Measurements from ENCODE around the gene PCDHA13. TPM values are rescaled to one million over a fixed set of nuclear protein-coding genes. Genes with fewer than 3 reads are reported as not detected.
"Not testable (repeated sequence)": the region's sequence is repeated elsewhere in the genome, so short reads cannot be mapped to it uniquely, and the experiment has no call there.

The PCDHA13 gene
- total and polyA plus RNA-seq, 9 donors, result 0.03 to 0.14 (median 0.04) TPM; not detected in 5

DNA sequence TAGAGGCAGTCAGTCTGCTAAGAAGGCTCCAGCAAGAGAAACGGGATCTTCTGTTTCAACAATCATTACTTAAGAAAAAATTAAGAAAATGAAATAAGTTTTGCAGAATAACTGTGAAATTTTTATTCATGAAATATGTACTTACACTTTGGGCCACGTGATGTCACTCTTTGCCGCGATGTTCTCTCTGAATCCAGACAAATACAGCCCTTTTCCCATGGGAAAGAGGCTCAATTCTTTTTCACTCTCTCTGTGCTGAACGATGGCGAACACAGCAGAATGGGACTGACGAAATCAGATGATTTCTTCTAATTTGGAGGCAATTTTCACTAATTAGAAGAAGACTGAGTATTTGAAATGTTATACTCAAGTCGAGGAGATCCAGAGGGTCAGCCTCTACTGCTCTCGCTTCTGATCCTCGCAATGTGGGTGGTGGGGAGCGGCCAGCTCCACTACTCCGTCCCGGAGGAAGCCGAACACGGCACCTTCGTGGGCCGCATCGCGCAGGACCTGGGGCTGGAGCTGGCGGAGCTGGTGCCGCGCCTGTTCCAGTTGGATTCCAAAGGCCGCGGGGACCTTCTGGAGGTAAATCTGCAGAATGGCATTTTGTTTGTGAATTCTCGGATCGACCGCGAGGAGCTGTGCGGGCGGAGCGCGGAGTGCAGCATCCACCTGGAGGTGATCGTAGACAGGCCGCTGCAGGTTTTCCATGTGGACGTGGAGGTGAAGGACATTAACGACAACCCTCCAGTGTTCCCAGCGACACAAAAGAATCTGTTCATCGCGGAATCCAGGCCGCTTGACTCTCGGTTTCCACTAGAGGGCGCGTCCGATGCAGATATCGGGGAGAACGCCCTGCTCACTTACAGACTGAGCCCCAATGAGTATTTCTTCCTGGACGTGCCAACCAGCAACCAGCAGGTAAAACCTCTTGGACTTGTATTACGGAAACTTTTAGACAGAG, 33.5 kb upstream of the PCDHA13 start, which contains the start of gene PCDHA9:
TSS of gene PCDHA9 (plus strand) at position 244 of the 964 bp plus-strand sequence. CDS start at position 358, 114 bp downstream.
- H3K27ac ChIP-seq (ENCODE audit: low read length); H3K36me3 ChIP-seq (ENCODE audit: control insufficient read depth, insufficient read depth, low read length); H3K4me3 ChIP-seq (ENCODE audit: low read length); DNase-seq; H3K9me3 ChIP-seq (replicated peaks; ENCODE audit: control insufficient read depth, low read depth, low read length); H3K4me1 ChIP-seq (ENCODE audit: control insufficient read depth, insufficient read depth, low read length); H3K27me3 ChIP-seq (ENCODE audit: control insufficient read depth, insufficient read depth, low read length): not testable (repeated sequence)
- WGBS (ENCODE audit: insufficient coverage), result 40% methylated on average over 2 of the region's 48 CpGs

DNA sequence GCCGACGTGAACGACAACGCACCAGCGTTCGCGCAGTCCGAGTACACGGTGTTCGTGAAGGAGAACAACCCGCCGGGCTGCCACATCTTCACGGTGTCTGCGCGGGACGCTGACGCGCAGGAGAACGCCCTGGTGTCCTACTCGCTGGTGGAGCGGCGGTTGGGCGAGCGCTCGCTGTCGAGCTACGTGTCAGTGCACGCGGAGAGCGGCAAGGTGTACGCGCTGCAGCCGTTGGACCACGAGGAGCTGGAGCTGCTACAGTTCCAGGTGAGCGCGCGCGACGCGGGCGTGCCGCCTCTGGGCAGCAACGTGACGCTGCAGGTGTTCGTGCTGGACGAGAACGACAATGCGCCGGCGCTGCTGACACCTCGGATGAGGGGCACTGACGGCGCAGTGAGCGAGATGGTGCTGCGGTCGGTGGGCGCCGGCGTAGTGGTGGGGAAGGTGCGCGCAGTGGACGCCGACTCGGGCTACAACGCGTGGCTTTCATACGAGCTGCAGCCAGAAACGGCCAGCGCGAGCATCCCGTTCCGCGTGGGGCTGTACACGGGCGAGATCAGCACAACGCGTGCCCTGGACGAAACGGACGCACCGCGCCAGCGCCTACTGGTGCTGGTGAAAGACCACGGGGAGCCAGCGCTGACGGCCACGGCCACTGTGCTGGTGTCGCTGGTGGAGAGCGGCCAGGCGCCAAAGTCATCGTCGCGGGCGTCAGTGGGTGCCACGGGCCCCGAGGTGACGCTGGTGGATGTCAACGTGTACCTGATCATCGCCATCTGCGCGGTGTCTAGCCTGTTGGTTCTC, 31.9 kb upstream of the PCDHA13 start:
- not testable (repeated sequence) for H3K9me3 ChIP-seq (replicated peaks; ENCODE audit: control insufficient read depth, low read depth, low read length); H3K4me1 ChIP-seq (ENCODE audit: control insufficient read depth, insufficient read depth, low read length); H3K27ac ChIP-seq (ENCODE audit: low read length); DNase-seq; H3K27me3 ChIP-seq (ENCODE audit: control insufficient read depth, insufficient read depth, low read length); H3K36me3 ChIP-seq (ENCODE audit: control insufficient read depth, insufficient read depth, low read length); H3K4me3 ChIP-seq (ENCODE audit: low read length)
- 37% methylated on average over 84 of the region's 101 CpGs for WGBS (ENCODE audit: insufficient coverage)

DNA sequence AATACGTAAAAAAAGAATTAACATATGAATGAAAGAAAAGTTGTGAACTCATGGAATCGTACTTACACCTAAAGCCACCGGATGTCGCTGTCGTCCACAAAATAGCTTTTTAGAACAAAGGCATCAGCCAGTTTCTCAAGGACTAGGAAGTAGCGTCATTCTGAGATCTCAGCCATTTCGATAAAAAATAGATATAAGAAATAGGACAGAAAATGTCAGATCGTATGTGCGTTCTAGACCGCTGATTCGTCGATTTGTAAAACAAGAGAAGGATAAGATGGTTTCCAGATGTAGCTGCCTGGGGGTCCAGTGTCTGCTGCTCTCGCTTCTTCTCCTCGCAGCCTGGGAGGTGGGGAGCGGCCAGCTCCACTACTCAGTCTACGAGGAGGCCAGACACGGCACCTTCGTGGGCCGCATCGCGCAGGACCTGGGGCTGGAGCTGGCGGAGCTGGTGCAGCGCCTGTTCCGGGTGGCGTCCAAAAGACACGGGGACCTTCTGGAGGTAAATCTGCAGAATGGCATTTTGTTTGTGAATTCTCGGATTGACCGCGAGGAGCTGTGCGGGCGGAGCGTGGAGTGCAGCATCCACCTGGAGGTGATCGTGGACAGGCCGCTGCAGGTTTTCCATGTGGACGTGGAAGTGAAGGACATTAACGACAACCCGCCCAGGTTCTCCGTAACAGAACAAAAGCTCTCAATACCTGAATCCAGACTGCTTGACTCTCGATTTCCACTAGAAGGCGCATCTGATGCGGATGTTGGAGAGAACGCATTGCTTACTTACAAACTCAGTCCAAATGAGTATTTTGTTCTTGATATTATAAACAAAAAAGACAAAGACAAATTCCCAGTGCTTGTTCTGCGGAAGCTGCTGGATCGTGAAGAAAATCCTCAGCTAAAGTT, 25.9 kb upstream of the PCDHA13 start, which contains the start of gene PCDHA10:
TSS of gene PCDHA10 (plus strand) at position 126 of the 903 bp plus-strand sequence. CDS start at position 278, 152 bp downstream.
- WGBS (ENCODE audit: insufficient coverage), result 20% methylated on average over 1 of the region's 44 CpGs
- Histone ChIP-seq H3K9me3 (replicated peaks; ENCODE audit: control insufficient read depth, low read depth, low read length) (peaks cover 11% of the 10 kb centered on the region), H3K4me3 (ENCODE audit: low read length) (no peak within 1 kb of the TSS)

DNA sequence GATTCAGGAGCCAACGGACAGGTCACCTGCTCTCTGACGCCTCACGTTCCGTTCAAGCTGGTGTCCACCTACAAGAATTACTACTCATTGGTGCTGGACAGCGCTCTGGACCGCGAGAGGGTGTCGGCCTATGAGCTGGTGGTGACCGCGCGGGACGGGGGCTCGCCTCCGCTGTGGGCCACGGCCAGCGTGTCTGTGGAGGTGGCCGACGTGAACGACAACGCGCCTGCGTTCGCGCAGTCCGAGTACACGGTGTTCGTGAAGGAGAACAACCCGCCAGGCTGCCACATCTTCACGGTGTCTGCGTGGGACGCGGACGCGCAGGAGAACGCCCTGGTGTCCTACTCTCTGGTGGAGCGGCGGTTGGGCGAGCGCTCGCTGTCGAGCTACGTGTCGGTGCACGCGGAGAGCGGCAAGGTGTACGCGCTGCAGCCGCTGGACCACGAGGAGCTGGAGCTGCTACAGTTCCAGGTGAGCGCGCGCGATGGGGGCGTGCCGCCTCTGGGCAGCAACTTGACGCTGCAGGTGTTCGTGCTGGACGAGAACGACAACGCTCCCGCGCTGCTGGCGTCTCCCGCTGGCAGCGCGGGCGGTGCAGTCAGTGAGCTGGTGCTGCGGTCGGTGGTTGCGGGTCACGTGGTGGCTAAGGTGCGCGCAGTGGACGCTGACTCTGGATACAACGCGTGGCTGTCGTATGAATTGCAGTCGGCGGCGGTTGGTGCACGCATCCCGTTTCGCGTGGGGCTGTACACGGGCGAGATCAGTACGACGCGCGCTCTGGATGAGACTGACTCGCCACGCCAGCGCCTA, 24.5 kb upstream of the PCDHA13 start:
- Histone ChIP-seq H3K27ac (ENCODE audit: low read length) (no peak overlapping the region), H3K36me3 (ENCODE audit: control insufficient read depth, insufficient read depth, low read length) (no peaks in the 10 kb centered on the region), H3K4me3 (ENCODE audit: low read length) (no peak overlapping the region), H3K4me1 (ENCODE audit: control insufficient read depth, insufficient read depth, low read length) (no peaks in the 10 kb centered on the region), H3K9me3 (replicated peaks; ENCODE audit: control insufficient read depth, low read depth, low read length) (peaks cover 21% of the 10 kb centered on the region), H3K27me3 (ENCODE audit: control insufficient read depth, insufficient read depth, low read length) (peaks cover 2% of the 10 kb centered on the region)
- WGBS (ENCODE audit: insufficient coverage), result 56% methylated on average over 73 of the region's 94 CpGs
- DNase-seq, result no peak

More for the DNA sequence above, 25.9 kb upstream of the PCDHA13 start, which contains the start of gene PCDHA10:
- DNase-seq, result no peak
- Histone ChIP-seq H3K4me1 (ENCODE audit: control insufficient read depth, insufficient read depth, low read length) (no peaks in the 10 kb centered on the region), H3K36me3 (ENCODE audit: control insufficient read depth, insufficient read depth, low read length) (no peaks in the 10 kb centered on the region), H3K27me3 (ENCODE audit: control insufficient read depth, insufficient read depth, low read length) (no peaks in the 10 kb centered on the region), H3K27ac (ENCODE audit: low read length) (no peak within 1 kb of the TSS)

DNA sequence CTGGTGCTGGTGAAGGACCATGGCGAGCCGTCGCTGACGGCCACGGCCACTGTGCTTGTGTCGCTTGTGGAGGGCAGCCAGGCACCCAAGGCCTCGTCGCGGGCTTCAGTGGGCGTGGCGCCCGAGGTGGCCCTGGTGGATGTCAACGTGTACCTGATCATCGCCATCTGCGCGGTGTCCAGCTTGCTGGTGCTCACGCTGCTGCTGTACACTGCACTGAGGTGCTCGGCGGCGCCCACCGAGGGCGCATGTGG, 24.0 kb upstream of the PCDHA13 start:
- no peak overlapping the region for H3K4me3 ChIP-seq (ENCODE audit: low read length)
- H3K36me3 ChIP-seq (ENCODE audit: control insufficient read depth, insufficient read depth, low read length), result no peaks in the 10 kb centered on the region
- no peak overlapping the region for H3K27ac ChIP-seq (ENCODE audit: low read length)
- 64% methylated on average over 22 of the region's 22 CpGs for WGBS (ENCODE audit: insufficient coverage)
- peaks cover 25% of the 10 kb centered on the region for H3K9me3 ChIP-seq (replicated peaks; ENCODE audit: control insufficient read depth, low read depth, low read length)
- H3K27me3 ChIP-seq (ENCODE audit: control insufficient read depth, insufficient read depth, low read length), result peaks cover 2% of the 10 kb centered on the region
- H3K4me1 ChIP-seq (ENCODE audit: control insufficient read depth, insufficient read depth, low read length), result no peaks in the 10 kb centered on the region
- DNase-seq, result no peak

DNA sequence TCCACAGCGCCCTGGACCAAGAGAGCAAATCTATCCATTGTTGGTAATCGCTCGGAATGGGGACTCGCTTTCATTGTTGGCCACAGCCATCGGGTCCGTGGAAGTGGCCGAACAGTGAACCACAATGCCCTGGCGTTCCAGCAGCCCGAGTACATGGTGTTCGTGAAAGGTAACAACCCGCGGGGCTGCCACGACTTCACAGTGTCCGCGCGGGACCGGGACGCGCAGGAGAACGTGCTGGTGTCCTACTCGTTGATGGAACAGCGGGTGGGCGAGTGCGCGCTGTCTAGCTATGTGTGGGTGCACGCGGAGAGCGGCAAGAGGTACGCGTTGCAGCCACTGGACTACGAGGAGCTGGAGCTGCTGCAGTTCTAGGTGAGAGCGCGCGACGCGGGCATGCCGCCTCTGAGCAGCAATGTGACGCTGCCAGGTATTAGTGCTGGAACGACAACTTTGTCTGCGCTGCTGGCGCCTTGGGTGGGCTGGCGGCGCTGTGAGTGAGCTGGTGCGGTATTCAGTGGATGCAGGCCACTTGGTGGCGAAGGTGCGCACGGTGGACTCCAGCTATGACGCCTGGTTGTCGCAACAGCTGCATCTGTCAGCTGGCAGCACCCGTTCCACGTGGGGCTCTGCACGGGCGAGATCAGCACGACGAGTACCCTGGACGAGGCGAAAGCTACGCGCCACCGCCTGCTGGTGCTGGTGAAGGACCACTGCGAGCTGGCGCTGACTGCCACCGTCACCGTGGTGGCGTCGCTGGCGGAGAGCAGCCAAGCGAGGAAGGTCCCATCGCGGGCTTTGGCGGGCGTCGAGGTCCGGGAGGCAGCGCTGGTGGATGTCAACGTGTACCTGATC, 19.3 kb upstream of the PCDHA13 start:
- 43% methylated on average over 76 of the region's 76 CpGs for WGBS (ENCODE audit: insufficient coverage)
- Histone ChIP-seq H3K36me3 (ENCODE audit: control insufficient read depth, insufficient read depth, low read length) (no peaks in the 10 kb centered on the region), H3K4me3 (ENCODE audit: low read length) (no peak overlapping the region), H3K27me3 (ENCODE audit: control insufficient read depth, insufficient read depth, low read length) (peaks cover 2% of the 10 kb centered on the region), H3K4me1 (ENCODE audit: control insufficient read depth, insufficient read depth, low read length) (no peaks in the 10 kb centered on the region), H3K27ac (ENCODE audit: low read length) (no peak overlapping the region), H3K9me3 (replicated peaks; ENCODE audit: control insufficient read depth, low read depth, low read length) (peaks cover 22% of the 10 kb centered on the region)
- no peak for DNase-seq

DNA sequence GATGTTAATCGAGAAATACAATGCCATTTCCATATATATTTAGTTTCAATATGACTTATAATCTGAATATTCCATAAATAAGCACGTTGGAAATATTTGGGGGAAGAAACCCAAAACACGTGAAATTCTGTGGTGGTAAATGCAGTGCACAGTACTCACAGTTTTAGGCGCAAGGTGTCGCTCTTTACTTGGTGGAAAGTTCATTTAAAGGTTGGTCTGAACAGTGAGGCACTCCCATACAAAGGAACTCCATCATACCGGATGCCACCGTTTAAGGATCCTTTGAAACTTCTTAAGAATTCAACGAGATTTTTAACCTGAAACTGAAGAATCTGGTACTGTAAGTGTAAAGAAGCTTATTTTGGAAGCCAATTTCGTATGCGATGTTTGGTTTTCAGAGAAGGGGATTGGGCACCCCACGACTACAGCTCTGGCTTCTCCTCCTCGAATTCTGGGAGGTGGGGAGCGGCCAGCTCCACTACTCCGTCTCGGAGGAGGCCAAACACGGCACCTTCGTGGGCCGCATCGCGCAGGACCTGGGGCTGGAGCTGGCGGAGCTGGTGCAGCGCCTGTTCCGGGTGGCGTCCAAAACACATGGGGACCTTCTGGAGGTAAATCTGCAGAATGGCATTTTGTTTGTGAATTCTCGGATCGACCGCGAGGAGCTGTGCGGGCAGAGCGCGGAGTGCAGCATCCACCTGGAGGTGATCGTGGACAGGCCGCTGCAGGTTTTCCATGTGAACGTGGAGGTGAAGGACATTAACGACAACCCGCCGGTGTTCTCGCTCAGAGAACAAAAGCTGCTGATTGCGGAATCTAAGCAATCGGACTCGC, 13.0 kb upstream of the PCDHA13 start, which contains the start of gene PCDHA11:
TSS of gene PCDHA11 (plus strand) at position 237 of the 834 bp plus-strand sequence. CDS start at position 384, 147 bp downstream.
- WGBS (ENCODE audit: insufficient coverage), result 16% methylated on average over 32 of the region's 41 CpGs
- DNase-seq, result peak; percentile 2
- no peak within 1 kb of the TSS for H3K27ac ChIP-seq (ENCODE audit: low read length)
- no peaks in the 10 kb centered on the region for H3K36me3 ChIP-seq (ENCODE audit: control insufficient read depth, insufficient read depth, low read length)
- H3K9me3 ChIP-seq (replicated peaks; ENCODE audit: control insufficient read depth, low read depth, low read length), result peaks cover 23% of the 10 kb centered on the region
- no peak within 1 kb of the TSS for H3K4me3 ChIP-seq (ENCODE audit: low read length)
- H3K4me1 ChIP-seq (ENCODE audit: control insufficient read depth, insufficient read depth, low read length), result no peaks in the 10 kb centered on the region
- peaks cover 2% of the 10 kb centered on the region for H3K27me3 ChIP-seq (ENCODE audit: control insufficient read depth, insufficient read depth, low read length)

DNA sequence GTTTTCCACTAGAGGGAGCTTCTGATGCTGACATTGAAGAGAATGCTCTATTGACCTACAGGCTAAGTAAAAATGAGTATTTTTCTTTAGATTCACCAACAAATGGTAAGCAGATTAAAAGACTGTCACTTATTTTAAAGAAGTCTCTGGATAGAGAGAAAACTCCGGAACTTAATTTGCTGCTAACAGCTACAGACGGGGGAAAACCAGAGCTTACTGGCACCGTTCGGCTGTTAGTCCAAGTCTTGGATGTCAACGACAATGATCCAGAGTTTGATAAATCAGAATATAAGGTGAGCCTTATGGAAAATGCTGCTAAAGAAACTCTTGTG, 12.4 kb upstream of the PCDHA13 start:
- WGBS (ENCODE audit: insufficient coverage), result 40% methylated on average over 3 of the region's 5 CpGs
- no peak for DNase-seq
- Histone ChIP-seq H3K4me3 (ENCODE audit: low read length) (no peak overlapping the region), H3K27me3 (ENCODE audit: control insufficient read depth, insufficient read depth, low read length) (peaks cover 2% of the 10 kb centered on the region), H3K36me3 (ENCODE audit: control insufficient read depth, insufficient read depth, low read length) (no peaks in the 10 kb centered on the region), H3K27ac (ENCODE audit: low read length) (no peak overlapping the region), H3K9me3 (replicated peaks; ENCODE audit: control insufficient read depth, low read depth, low read length) (peaks cover 23% of the 10 kb centered on the region), H3K4me1 (ENCODE audit: control insufficient read depth, insufficient read depth, low read length) (no peaks in the 10 kb centered on the region)
